Adrenal gland (tissue), 5 donors: Measurements from ENCODE around the gene RNF8.

Source experiments
- POLR2A ChIP-seq, 2 donors: fragments of 450-650 bp; IDR thresholded peaks; one replicate each; pipeline ENCODE4 v1.6.1; 2017; ENCODE audit warnings: antibody characterized with exemption in 2 of 2, mild to moderate bottlenecking in 2 of 2, moderate library complexity in 1 of 2
- TF ChIP-seq, protein P1 (sequence below), 6 experiments: fragments of 450-650 bp in 4 of 6; fragments of 200-600 bp in 2 of 6; sonication (generic) in 1 of 6; IDR thresholded peaks; 1 replicate in 5 of 6; 2 replicates in 1 of 6; pipeline versions ENCODE4 v1.5.1 to v1.8.0; 2016 to 2021; ENCODE audit warnings: antibody characterized with exemption in 6 of 6, mild to moderate bottlenecking in 2 of 6, moderate library complexity in 1 of 6
- donor health status: DM: no; HTN: no; CAD: no.

DNA sequence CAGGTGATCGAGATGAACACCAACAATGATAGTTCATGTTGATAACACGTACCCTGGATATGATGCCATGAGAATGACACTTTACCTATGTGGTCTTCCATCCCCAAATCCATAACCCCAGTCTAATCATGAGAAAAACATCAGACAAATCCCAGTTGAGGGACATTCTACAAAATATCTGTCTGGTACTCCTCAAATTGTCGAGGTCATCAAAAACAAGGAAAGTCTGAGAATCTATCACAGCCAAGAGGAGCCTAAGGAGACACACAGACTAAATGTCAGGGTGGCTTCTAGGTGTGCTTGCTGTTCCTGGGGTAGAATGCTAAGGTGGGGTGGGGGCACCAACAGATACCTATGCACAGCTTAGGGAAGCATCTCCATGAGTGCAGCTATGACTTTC is 2.8 kb upstream of the RNF8 start:
- TF ChIP-seq, protein P1, sequence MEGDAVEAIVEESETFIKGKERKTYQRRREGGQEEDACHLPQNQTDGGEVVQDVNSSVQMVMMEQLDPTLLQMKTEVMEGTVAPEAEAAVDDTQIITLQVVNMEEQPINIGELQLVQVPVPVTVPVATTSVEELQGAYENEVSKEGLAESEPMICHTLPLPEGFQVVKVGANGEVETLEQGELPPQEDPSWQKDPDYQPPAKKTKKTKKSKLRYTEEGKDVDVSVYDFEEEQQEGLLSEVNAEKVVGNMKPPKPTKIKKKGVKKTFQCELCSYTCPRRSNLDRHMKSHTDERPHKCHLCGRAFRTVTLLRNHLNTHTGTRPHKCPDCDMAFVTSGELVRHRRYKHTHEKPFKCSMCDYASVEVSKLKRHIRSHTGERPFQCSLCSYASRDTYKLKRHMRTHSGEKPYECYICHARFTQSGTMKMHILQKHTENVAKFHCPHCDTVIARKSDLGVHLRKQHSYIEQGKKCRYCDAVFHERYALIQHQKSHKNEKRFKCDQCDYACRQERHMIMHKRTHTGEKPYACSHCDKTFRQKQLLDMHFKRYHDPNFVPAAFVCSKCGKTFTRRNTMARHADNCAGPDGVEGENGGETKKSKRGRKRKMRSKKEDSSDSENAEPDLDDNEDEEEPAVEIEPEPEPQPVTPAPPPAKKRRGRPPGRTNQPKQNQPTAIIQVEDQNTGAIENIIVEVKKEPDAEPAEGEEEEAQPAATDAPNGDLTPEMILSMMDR (IDR thresholded peaks at IDR 0.05) = no peak
- no peak for TF ChIP-seq POLR2A (IDR thresholded peaks at IDR 0.05)
